Measurements from ENCODE around the gene NUP210L. TPM values are rescaled to one million over a fixed set of nuclear protein-coding genes. Genes with fewer than 3 reads are reported as not detected.
"Not testable (repeated sequence)": the region's sequence is repeated elsewhere in the genome, so short reads cannot be mapped to it uniquely, and the experiment has no call there.

Gene NUP210L
- total and polyA plus RNA-seq, 9 donors: 0.04 to 0.19 (median 0.07) TPM; not detected in 4

DNA sequence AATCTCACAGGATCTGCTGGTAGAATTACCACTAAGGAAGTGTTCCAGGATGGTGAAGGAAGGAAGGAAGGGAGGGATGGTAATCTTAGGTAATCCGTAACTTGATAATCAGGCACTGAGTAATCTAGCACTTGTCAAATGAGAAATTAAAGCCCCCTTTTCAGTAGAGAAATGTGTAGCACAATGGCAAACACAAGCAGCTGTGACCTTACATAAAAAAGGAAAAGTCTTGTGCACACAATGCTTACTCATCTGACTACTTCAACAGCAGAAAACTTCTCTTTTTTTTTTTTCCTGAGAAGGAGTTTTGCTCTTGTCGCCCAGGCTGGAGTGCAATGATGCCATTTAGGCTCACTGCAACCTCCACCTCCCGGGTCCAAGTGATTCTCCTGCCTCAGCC is 6.1 kb downstream of the NUP210L start:
- DNase-seq: peak; percentile 14
- Histone ChIP-seq H3K4me1 (ENCODE audit: control insufficient read depth, insufficient read depth, low read length) (no peaks in the 10 kb centered on the region), H3K27me3 (ENCODE audit: control insufficient read depth, insufficient read depth, low read length) (no peaks in the 10 kb centered on the region), H3K27ac (ENCODE audit: low read length) (no peak overlapping the region), H3K36me3 (ENCODE audit: control insufficient read depth, insufficient read depth, low read length) (no peaks in the 10 kb centered on the region), H3K9me3 (replicated peaks; ENCODE audit: control insufficient read depth, low read depth, low read length) (no peaks in the 10 kb centered on the region), H3K4me3 (ENCODE audit: low read length) (no peak overlapping the region)
- WGBS (ENCODE audit: insufficient coverage): no CpG with 5 or more reads among the region's 3 CpGs

- H3K36me3 ChIP-seq (ENCODE audit: control insufficient read depth, insufficient read depth, low read length); H3K27ac ChIP-seq (ENCODE audit: low read length); H3K27me3 ChIP-seq (ENCODE audit: control insufficient read depth, insufficient read depth, low read length); H3K4me3 ChIP-seq (ENCODE audit: low read length); DNase-seq; H3K4me1 ChIP-seq (ENCODE audit: control insufficient read depth, insufficient read depth, low read length); H3K9me3 ChIP-seq (replicated peaks; ENCODE audit: control insufficient read depth, low read depth, low read length): not testable (repeated sequence)
- no CpG with 5 or more reads among the region's 5 CpGs for WGBS (ENCODE audit: insufficient coverage)
Observed at GRCh38 chr1:154147505-154147904, 7.4 kb downstream of the NUP210L start.

GRCh38 chr1:154145986-154146385 is 8.9 kb downstream of the NUP210L start:
- Histone ChIP-seq H3K27ac (ENCODE audit: low read length) (no peak overlapping the region), H3K9me3 (replicated peaks; ENCODE audit: control insufficient read depth, low read depth, low read length) (no peaks in the 10 kb centered on the region), H3K4me1 (ENCODE audit: control insufficient read depth, insufficient read depth, low read length) (no peaks in the 10 kb centered on the region), H3K27me3 (ENCODE audit: control insufficient read depth, insufficient read depth, low read length) (no peaks in the 10 kb centered on the region), H3K4me3 (ENCODE audit: low read length) (no peak overlapping the region), H3K36me3 (ENCODE audit: control insufficient read depth, insufficient read depth, low read length) (no peaks in the 10 kb centered on the region)
- WGBS (ENCODE audit: insufficient coverage): no CpG with 5 or more reads among the region's 2 CpGs
- DNase-seq: no peak

DNA sequence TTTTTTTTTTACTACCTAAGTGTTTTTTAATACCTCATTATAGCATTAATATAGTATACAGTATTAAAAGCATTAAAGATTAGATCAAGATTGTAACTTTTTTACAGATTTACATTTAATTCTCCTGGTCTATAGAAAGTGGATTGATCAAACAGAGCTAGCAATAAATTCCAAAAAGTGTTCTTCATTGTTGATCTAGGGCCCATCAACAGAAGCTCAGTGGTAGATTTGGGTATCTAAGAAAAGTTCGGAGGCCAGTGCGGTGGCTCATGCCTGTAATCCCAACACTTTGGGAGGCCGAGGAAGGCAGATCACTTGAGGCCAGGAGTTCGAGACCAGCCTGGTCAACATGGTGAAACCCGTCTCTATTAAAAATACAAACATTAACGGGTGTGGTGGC is 12.5 kb downstream of the NUP210L start:
- no peak overlapping the region for H3K4me3 ChIP-seq (ENCODE audit: low read length)
- no peaks in the 10 kb centered on the region for H3K27me3 ChIP-seq (ENCODE audit: control insufficient read depth, insufficient read depth, low read length)
- DNase-seq: no peak
- no peak overlapping the region for H3K27ac ChIP-seq (ENCODE audit: low read length)
- no peaks in the 10 kb centered on the region for H3K36me3 ChIP-seq (ENCODE audit: control insufficient read depth, insufficient read depth, low read length)
- no peaks in the 10 kb centered on the region for H3K9me3 ChIP-seq (replicated peaks; ENCODE audit: control insufficient read depth, low read depth, low read length)
- 95% methylated on average over 6 of the region's 6 CpGs for WGBS (ENCODE audit: insufficient coverage)
- H3K4me1 ChIP-seq (ENCODE audit: control insufficient read depth, insufficient read depth, low read length): no peaks in the 10 kb centered on the region

- no peak overlapping the region for H3K27ac ChIP-seq (ENCODE audit: low read length)
- no peak overlapping the region for H3K4me3 ChIP-seq (ENCODE audit: low read length)
- no peaks in the 10 kb centered on the region for H3K4me1 ChIP-seq (ENCODE audit: control insufficient read depth, insufficient read depth, low read length)
- no peaks in the 10 kb centered on the region for H3K27me3 ChIP-seq (ENCODE audit: control insufficient read depth, insufficient read depth, low read length)
- no peaks in the 10 kb centered on the region for H3K36me3 ChIP-seq (ENCODE audit: control insufficient read depth, insufficient read depth, low read length)
- no peaks in the 10 kb centered on the region for H3K9me3 ChIP-seq (replicated peaks; ENCODE audit: control insufficient read depth, low read depth, low read length)
- DNase-seq: no peak
- no CpG with 5 or more reads among the region's 3 CpGs for WGBS (ENCODE audit: insufficient coverage)
Observed at GRCh38 chr1:154141240-154141639, 13.6 kb downstream of the NUP210L start.

GRCh38 chr1:154137888-154138287 is 17.0 kb downstream of the NUP210L start:
- Histone ChIP-seq H3K27me3 (ENCODE audit: control insufficient read depth, insufficient read depth, low read length) (no peaks in the 10 kb centered on the region), H3K4me3 (ENCODE audit: low read length) (no peak overlapping the region), H3K36me3 (ENCODE audit: control insufficient read depth, insufficient read depth, low read length) (no peaks in the 10 kb centered on the region), H3K4me1 (ENCODE audit: control insufficient read depth, insufficient read depth, low read length) (no peaks in the 10 kb centered on the region), H3K9me3 (replicated peaks; ENCODE audit: control insufficient read depth, low read depth, low read length) (no peaks in the 10 kb centered on the region), H3K27ac (ENCODE audit: low read length) (no peak overlapping the region)
- no CpG with 5 or more reads among the region's 3 CpGs for WGBS (ENCODE audit: insufficient coverage)
- no peak for DNase-seq

GRCh38 chr1:154133256-154133655 is 21.6 kb downstream of the NUP210L start:
- Histone ChIP-seq H3K4me3 (ENCODE audit: low read length) (no peak overlapping the region), H3K36me3 (ENCODE audit: control insufficient read depth, insufficient read depth, low read length) (no peaks in the 10 kb centered on the region), H3K27ac (ENCODE audit: low read length) (no peak overlapping the region), H3K4me1 (ENCODE audit: control insufficient read depth, insufficient read depth, low read length) (no peaks in the 10 kb centered on the region), H3K9me3 (replicated peaks; ENCODE audit: control insufficient read depth, low read depth, low read length) (no peaks in the 10 kb centered on the region), H3K27me3 (ENCODE audit: control insufficient read depth, insufficient read depth, low read length) (no peaks in the 10 kb centered on the region)
- WGBS (ENCODE audit: insufficient coverage): 100% methylated on average over 1 of the region's 2 CpGs
- DNase-seq: no peak

GRCh38 chr1:154129391-154129970 is 25.4 kb downstream of the NUP210L start:
- DNase-seq: no peak
- no CpG with 5 or more reads among the region's 2 CpGs for WGBS (ENCODE audit: insufficient coverage)
- Histone ChIP-seq H3K9me3 (replicated peaks; ENCODE audit: control insufficient read depth, low read depth, low read length) (no peaks in the 10 kb centered on the region), H3K27ac (ENCODE audit: low read length) (no peak overlapping the region), H3K4me3 (ENCODE audit: low read length) (no peak overlapping the region), H3K4me1 (ENCODE audit: control insufficient read depth, insufficient read depth, low read length) (no peaks in the 10 kb centered on the region), H3K36me3 (ENCODE audit: control insufficient read depth, insufficient read depth, low read length) (no peaks in the 10 kb centered on the region), H3K27me3 (ENCODE audit: control insufficient read depth, insufficient read depth, low read length) (no peaks in the 10 kb centered on the region)

DNA sequence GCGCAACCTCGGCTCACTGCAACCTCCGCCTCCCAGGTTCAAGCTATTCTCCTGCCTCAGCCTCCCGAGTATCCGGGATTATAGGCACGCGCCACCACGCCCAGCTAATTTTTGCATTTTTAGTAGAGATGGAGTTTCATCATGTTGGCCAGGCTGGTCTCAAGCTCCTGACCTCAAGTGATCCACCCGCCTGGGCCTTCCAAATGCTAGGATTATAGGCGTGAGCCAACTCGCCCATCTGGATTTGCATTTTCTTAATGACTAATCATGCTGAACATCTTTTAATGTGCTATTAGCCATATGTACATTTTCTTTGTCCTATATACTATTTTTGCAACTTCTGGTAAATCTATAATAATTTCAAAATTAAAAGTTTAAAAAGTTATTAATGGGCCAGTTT is 31.7 kb downstream of the NUP210L start:
- not testable (repeated sequence) for DNase-seq; H3K9me3 ChIP-seq (replicated peaks; ENCODE audit: control insufficient read depth, low read depth, low read length); H3K4me1 ChIP-seq (ENCODE audit: control insufficient read depth, insufficient read depth, low read length); H3K27me3 ChIP-seq (ENCODE audit: control insufficient read depth, insufficient read depth, low read length); H3K36me3 ChIP-seq (ENCODE audit: control insufficient read depth, insufficient read depth, low read length); H3K4me3 ChIP-seq (ENCODE audit: low read length); H3K27ac ChIP-seq (ENCODE audit: low read length)
- no CpG with 5 or more reads among the region's 11 CpGs for WGBS (ENCODE audit: insufficient coverage)

DNA sequence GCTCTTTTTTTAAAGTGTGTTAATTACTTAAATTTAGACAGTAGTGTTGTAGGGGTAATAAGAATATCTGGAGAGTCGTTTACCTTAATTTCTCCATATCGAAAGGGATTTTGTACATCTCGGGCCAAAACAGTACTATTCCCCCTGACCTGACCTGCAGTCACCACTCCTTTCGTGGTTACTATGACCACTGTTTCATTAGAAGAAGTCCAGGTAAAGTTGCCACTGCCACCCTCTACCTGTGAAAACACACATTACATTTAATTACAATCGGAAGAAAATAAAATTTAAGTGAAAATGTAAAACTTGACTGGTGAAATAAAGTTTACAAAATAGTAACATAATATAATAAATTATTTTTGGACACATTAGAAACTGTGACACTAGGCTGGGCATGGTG is 37.2 kb downstream of the NUP210L start:
- Histone ChIP-seq H3K4me3 (ENCODE audit: low read length) (no peak overlapping the region), H3K27me3 (ENCODE audit: control insufficient read depth, insufficient read depth, low read length) (peaks cover 4% of the 10 kb centered on the region), H3K36me3 (ENCODE audit: control insufficient read depth, insufficient read depth, low read length) (no peaks in the 10 kb centered on the region), H3K4me1 (ENCODE audit: control insufficient read depth, insufficient read depth, low read length) (no peaks in the 10 kb centered on the region), H3K27ac (ENCODE audit: low read length) (no peak overlapping the region), H3K9me3 (replicated peaks; ENCODE audit: control insufficient read depth, low read depth, low read length) (no peaks in the 10 kb centered on the region)
- DNase-seq: no peak
- no CpG with 5 or more reads among the region's 5 CpGs for WGBS (ENCODE audit: insufficient coverage)

GRCh38 chr1:154115180-154115579 is 39.7 kb downstream of the NUP210L start:
- peaks cover 4% of the 10 kb centered on the region for H3K27me3 ChIP-seq (ENCODE audit: control insufficient read depth, insufficient read depth, low read length)
- no peaks in the 10 kb centered on the region for H3K9me3 ChIP-seq (replicated peaks; ENCODE audit: control insufficient read depth, low read depth, low read length)
- no peaks in the 10 kb centered on the region for H3K36me3 ChIP-seq (ENCODE audit: control insufficient read depth, insufficient read depth, low read length)
- no peak overlapping the region for H3K27ac ChIP-seq (ENCODE audit: low read length)
- no CpG with 5 or more reads among the region's 1 CpG for WGBS (ENCODE audit: insufficient coverage)
- H3K4me3 ChIP-seq (ENCODE audit: low read length): no peak overlapping the region
- H3K4me1 ChIP-seq (ENCODE audit: control insufficient read depth, insufficient read depth, low read length): no peaks in the 10 kb centered on the region
- peak; percentile 4 for DNase-seq

Measured in muscle of leg (tissue), 11 donors.